ENCODE measurements around the gene REXO4. TPM values are rescaled to one million over a fixed set of nuclear protein-coding genes. Genes with fewer than 3 reads are reported as not detected.
"Not testable (repeated sequence)": the region's sequence is repeated elsewhere in the genome, so short reads cannot be mapped to it uniquely, and the experiment has no call there.

REXO4 gene
- total RNA-seq, 4 donors from 2014 or later, result 15.6 to 37.1 (median 19.4) TPM

DNA sequence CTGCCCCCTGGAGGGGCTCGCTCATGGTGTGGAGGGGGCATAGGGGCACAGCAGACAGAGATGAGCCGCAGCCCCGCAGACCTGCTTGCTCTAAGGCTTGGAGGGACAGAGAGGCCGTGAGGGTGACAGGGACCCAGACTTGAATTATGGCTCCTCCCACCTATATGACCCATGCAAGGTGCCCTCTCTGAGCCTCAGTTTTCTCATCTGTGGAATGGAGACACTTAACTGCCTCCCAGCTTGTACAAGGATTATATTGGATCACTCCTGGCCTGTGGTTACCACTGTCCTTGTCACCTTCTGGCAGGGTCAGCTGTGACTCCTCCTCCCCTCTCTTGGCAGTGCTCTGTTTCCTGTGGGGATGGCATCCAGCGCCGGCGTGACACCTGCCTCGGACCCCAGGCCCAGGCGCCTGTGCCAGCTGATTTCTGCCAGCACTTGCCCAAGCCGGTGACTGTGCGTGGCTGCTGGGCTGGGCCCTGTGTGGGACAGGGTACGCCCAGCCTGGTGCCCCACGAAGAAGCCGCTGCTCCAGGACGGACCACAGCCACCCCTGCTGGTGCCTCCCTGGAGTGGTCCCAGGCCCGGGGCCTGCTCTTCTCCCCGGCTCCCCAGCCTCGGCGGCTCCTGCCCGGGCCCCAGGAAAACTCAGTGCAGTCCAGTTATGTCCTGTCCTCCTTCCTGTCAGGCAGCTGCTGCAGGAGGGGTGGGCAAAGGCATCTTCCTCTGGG, 37.3 kb upstream of the REXO4 start:
- Histone ChIP-seq H3K4me3 (no peak overlapping the region), H3K27ac (no peak overlapping the region), H3K36me3 (no peaks in the 10 kb centered on the region), H3K9me3 (no peaks in the 10 kb centered on the region), H3K4me1 (peaks cover 0 to 9% (median 3%) of the 10 kb centered on the region in 4 donors), H3K27me3 (no peaks in the 10 kb centered on the region)
- TF ChIP-seq, protein P1, sequence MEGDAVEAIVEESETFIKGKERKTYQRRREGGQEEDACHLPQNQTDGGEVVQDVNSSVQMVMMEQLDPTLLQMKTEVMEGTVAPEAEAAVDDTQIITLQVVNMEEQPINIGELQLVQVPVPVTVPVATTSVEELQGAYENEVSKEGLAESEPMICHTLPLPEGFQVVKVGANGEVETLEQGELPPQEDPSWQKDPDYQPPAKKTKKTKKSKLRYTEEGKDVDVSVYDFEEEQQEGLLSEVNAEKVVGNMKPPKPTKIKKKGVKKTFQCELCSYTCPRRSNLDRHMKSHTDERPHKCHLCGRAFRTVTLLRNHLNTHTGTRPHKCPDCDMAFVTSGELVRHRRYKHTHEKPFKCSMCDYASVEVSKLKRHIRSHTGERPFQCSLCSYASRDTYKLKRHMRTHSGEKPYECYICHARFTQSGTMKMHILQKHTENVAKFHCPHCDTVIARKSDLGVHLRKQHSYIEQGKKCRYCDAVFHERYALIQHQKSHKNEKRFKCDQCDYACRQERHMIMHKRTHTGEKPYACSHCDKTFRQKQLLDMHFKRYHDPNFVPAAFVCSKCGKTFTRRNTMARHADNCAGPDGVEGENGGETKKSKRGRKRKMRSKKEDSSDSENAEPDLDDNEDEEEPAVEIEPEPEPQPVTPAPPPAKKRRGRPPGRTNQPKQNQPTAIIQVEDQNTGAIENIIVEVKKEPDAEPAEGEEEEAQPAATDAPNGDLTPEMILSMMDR (IDR thresholded peaks at IDR 0.05), result no peak
- no peak for DNase-seq

DNA sequence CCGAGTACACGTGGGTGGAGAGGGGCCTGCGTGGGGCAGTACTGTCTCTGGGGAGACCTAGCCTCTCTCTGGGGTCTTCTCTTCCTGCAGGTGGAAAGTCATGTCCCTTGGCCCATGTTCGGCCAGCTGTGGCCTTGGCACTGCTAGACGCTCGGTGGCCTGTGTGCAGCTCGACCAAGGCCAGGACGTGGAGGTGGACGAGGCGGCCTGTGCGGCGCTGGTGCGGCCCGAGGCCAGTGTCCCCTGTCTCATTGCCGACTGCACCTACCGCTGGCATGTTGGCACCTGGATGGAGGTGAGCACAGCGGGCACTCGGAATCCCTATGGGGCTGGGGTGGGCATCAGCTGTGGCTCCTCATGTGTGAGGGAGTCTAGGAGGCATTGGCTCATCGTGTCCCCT, 36.5 kb upstream of the REXO4 start:
- no peak overlapping the region for H3K27ac ChIP-seq
- peaks cover 0 to 11% (median 2%) of the 10 kb centered on the region in 4 donors for H3K4me1 ChIP-seq
- H3K9me3 ChIP-seq, result no peaks in the 10 kb centered on the region
- no peaks in the 10 kb centered on the region for H3K36me3 ChIP-seq
- no peaks in the 10 kb centered on the region for H3K27me3 ChIP-seq
- no peak for DNase-seq
- no peak overlapping the region for H3K4me3 ChIP-seq
- no peak for TF ChIP-seq POLR2A (IDR thresholded peaks at IDR 0.05)
- TF ChIP-seq, protein P1 (IDR thresholded peaks at IDR 0.05), result no peak

DNA sequence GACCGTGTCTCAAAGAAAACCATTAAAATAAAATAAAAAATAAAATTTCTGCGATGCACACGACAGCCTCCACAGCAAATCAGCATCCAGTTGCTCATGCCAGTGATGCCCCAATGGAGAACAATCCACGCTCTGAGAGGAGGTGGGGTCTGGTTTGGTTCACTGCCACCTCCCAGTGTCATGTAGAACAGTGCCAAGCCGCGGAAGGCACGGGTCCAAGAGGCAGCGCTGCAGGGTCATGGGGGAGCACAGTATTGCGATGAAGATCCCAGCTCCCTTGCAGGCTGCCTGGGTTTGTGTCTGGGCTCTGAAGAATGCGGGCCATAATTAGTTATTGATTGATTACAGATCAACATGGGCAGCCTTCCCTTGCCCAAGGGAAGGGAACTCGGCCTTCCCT, 35.8 kb upstream of the REXO4 start:
- no peak for TF ChIP-seq POLR2A (IDR thresholded peaks at IDR 0.05)
- TF ChIP-seq, protein P1 (IDR thresholded peaks at IDR 0.05), result no peak
- Histone ChIP-seq H3K36me3 (no peaks in the 10 kb centered on the region), H3K27ac (no peak overlapping the region), H3K4me3 (no peak overlapping the region), H3K27me3 (no peaks in the 10 kb centered on the region), H3K9me3 (no peaks in the 10 kb centered on the region), H3K4me1 (peaks cover 0 to 5% (median 0%) of the 10 kb centered on the region in 4 donors)
- no peak for DNase-seq

DNA sequence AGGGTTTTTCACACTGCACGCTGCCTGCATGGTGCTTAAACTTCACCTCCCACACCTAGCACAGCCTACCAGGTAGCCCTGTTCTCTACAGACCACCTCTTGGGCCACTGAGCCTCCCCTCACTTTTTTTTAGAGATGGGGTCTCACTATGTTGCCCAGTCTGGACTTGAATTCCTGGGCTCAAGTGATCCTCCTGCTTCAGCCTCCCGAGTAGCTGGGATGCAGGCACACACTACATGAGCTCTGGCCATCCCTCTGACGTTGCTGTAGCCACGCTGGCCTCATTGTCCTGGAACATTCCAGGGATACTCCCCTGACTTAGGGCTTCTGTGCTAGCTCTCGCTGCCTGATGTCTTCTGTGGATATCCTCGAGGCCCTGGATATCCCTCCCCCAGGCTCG, 34.8 kb upstream of the REXO4 start:
- DNase-seq, result no peak
- TF ChIP-seq POLR2A (IDR thresholded peaks at IDR 0.05), result no peak
- TF ChIP-seq, protein P1 (IDR thresholded peaks at IDR 0.05), result no peak
- no peak overlapping the region for H3K4me3 ChIP-seq

DNA sequence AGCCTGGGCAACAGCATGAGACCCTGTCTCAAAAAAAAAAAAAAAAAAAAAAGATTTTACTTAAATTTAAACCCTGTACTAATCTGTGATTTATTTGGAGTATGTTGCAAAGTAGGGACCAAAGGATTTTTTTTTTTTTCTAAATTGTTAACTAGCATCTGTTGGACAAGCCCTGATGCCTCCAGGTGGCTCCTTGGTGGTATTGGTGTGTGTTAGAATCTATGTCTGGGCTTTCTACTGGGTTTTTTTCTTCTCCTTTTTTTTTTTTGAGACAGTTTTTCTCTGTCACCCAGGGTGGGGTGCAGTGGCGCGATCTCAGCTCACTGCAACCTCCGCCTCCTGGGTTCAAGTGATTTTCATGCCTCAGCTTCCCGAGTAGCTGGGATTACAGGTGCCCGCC, 34.1 kb upstream of the REXO4 start:
- H3K27ac ChIP-seq, H3K9me3 ChIP-seq, H3K36me3 ChIP-seq, DNase-seq, H3K4me1 ChIP-seq, H3K4me3 ChIP-seq, H3K27me3 ChIP-seq: not testable (repeated sequence)

More for the DNA sequence above, 34.8 kb upstream of the REXO4 start:
- H3K9me3 ChIP-seq, result no peaks in the 10 kb centered on the region
- H3K4me1 ChIP-seq, result peaks cover 0 to 5% (median 0%) of the 10 kb centered on the region in 4 donors
- H3K27me3 ChIP-seq, result no peaks in the 10 kb centered on the region
- no peaks in the 10 kb centered on the region for H3K36me3 ChIP-seq
- no peak overlapping the region for H3K27ac ChIP-seq

DNA sequence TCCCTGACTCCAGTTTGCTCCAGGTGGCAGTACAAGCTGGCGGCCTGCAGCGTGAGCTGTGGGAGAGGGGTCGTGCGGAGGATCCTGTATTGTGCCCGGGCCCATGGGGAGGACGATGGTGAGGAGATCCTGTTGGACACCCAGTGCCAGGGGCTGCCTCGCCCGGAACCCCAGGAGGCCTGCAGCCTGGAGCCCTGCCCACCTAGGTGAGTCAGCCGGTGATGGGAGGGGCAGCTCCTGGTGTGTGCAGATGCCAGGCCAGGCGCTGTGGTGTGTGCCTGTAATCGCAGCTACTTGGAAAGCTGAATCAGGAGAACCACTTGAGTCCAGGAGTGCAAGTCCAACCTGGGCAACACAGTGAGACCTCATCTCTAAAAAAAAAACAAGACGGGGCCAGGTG, 31.9 kb upstream of the REXO4 start:
- Histone ChIP-seq H3K36me3 (no peaks in the 10 kb centered on the region), H3K4me3 (no peak overlapping the region), H3K27me3 (no peaks in the 10 kb centered on the region), H3K27ac (no peak overlapping the region), H3K9me3 (no peaks in the 10 kb centered on the region), H3K4me1 (peaks cover 0 to 5% (median 0%) of the 10 kb centered on the region in 4 donors)
- TF ChIP-seq, protein P1 (IDR thresholded peaks at IDR 0.05), result peak in 2 of 6 experiments; percentile 25 to 32
- no peak for TF ChIP-seq POLR2A (IDR thresholded peaks at IDR 0.05)
- peak in 2 of 3 donors; percentile 76 to 83 for DNase-seq
